Fibroblast of lung (primary cell): ENCODE data around the gene KAT2B.

Experiments
- EZH2 ChIP-seq: IDR thresholded peaks from 2 replicates; pipeline ENCODE4 v1.5.1; 2012; ENCODE audit warnings: low read length, control low read depth, mild to moderate bottlenecking; ENCODE audit errors: missing control alignments
- TF ChIP-seq, protein P1 (sequence below), 2 donors: IDR thresholded peaks in 1 of 2; conservative IDR thresholded peaks in 1 of 2; 1 replicate in 1 of 2; 2 replicates in 1 of 2; pipeline ENCODE4 v1.5.1; 2011 to 2012; ENCODE audit warnings: low read length in 2 of 2, control low read depth in 1 of 2, inconsistent platforms in 1 of 2, low read depth in 1 of 2, mild to moderate bottlenecking in 1 of 2

DNA sequence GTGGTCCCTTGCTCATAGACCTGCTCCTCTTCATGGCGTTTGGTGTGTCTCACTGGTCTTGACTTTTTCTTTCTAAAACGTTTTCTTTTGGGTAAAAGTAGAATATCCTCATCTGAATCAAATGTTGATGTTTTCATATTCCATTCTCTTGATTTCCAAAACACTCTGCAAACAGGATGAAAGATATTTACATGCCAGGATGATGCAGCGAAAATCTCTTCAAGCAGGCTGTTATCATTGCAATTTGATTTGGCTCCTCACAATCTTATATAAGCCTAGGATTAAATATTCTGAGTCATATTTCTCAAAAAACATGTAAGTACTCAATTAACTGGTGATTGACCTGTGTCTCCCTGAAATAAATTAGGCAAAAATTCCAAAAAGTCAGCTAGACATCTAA lies 38.3 kb upstream of the KAT2B start:
- TF ChIP-seq, protein P1, sequence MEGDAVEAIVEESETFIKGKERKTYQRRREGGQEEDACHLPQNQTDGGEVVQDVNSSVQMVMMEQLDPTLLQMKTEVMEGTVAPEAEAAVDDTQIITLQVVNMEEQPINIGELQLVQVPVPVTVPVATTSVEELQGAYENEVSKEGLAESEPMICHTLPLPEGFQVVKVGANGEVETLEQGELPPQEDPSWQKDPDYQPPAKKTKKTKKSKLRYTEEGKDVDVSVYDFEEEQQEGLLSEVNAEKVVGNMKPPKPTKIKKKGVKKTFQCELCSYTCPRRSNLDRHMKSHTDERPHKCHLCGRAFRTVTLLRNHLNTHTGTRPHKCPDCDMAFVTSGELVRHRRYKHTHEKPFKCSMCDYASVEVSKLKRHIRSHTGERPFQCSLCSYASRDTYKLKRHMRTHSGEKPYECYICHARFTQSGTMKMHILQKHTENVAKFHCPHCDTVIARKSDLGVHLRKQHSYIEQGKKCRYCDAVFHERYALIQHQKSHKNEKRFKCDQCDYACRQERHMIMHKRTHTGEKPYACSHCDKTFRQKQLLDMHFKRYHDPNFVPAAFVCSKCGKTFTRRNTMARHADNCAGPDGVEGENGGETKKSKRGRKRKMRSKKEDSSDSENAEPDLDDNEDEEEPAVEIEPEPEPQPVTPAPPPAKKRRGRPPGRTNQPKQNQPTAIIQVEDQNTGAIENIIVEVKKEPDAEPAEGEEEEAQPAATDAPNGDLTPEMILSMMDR (conservative IDR thresholded peaks at IDR 0.05 in 1 of 2, IDR thresholded peaks at IDR 0.05 in 1 of 2; ENCODE audit: low read depth in 1 of 2, low read length in 2 of 2), result no peak
- TF ChIP-seq EZH2, result no peak
